Stimulated activated CD4-positive, alpha-beta T cell treated with anti-CD3 and anti-CD28 coated beads, Interleukin-1b, Interleukin-23, amount 100 ng/mL, for 48 hours (primary cell): ENCODE measurements around the gene DPH1.

Experiments used
- DNase-seq: peaks from one replicate; pipeline ENCODE4 v3.0.0-alpha.2; 2020

DPH1 gene

GRCh38 chr17:2063261-2064146 is 33.6 kb downstream of the DPH1 start:
- DNase-seq, result no peak

DNA sequence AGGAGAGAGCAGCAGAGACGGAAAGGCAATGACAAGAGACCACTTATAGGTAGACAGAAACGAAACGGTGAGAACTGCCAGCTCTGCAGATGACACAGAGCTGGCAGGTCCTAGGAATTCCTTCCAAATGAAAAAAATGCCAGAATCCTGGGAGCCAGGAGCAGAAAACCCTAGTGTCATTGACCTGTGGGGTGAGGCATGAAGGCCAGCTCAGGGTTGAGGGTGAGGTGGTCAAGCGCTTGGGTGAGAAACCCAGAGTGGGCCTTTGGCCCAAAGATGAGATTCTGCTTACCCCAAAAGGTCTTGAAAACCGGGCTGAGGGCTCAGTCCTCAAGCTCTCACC is 34.2 kb downstream of the DPH1 start:
- DNase-seq, result no peak

- DNase-seq, result no peak
Observed at GRCh38 chr17:2064520-2064971, 34.6 kb downstream of the DPH1 start.

DNA sequence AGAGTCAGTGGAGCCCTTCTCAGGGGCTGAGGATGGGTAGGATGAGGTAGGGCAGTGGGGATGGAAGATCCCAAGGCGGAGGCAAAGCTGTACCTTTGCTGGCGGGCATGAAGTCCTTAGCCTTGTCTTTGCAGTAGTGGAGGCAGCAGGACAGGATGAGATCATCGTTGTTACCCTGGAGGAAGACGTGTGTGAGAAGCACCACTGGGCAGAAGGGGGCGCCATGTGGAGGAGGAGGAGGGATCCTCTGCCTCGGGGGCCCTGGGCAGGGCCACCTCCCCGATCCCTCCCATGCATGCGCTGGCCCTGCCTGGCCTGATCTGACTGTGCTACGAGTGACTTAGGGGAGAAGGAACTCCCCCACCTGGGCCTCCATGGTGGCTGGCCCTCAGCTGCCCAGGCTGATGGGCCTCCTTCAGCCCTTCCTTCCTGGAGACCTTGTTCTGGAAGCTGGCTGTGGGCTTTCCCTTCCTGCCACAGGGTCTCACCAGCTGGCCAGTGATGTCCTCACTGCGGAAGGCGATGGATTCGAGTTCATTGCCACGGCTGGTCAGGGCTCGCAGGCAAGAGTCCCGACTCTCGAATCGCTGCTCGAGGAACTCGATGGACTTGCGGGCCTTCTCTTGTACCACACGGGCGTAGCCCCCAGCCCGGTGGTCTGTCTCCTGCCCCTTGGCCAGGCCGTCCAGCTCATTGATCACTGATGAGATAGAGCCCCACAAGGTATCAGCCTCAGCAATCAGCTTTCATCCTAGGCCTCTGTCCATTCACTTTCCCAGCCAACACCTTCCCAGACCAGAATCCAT is 35.2 kb downstream of the DPH1 start:
- DNase-seq, result peak; percentile 80

- DNase-seq, result no peak
Observed at GRCh38 chr17:2065949-2066400, 36.0 kb downstream of the DPH1 start.

GRCh38 chr17:2067048-2067561 is 37.2 kb downstream of the DPH1 start:
- DNase-seq, result no peak

DNA sequence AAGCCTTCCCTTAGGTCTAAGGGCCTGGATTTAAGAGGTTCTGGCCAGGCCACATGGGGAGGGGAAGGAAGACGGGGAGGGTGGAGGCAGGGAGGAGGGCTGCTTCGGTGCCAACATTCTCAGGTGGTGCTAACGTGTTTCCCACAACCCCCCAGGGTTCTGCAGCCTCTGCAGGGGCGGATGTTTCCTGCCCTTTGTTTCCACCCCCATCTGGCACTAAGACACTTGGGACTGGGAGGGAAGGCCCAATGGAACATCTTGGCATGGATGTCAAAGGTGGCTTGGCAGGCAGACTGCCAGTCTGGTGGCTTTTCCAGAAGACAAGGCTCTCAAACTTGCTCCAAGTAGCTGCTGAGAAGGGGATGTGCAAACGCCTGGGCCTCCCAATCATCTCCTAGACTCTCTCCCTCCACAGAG is 37.7 kb downstream of the DPH1 start:
- DNase-seq, result no peak

GRCh38 chr17:2068031-2068518 is 38.1 kb downstream of the DPH1 start:
- no peak for DNase-seq

- DNase-seq, result peak; percentile 66
Observed at GRCh38 chr17:2068519-2069051, 38.6 kb downstream of the DPH1 start.

- DNase-seq, result peak; percentile 88
Observed at GRCh38 chr17:2070241-2071023, 40.5 kb downstream of the DPH1 start.

DNA sequence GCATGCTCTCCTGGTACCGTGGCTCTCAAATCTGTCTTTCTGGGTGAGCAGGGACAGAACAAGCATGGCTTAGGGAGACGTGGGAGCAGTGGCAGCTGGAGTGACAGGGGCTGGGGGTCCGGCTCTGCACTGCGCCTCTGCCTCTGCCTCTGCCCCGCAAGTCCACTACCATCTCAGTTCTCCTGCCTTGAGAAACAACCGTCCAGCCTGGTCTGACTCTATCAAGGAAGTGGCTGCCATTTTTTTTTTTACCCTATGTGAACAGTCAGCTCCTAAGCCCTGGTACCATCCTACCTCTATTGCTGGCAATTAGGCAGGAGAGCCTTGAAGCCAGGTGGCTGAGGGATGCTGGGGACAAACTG is 41.1 kb downstream of the DPH1 start:
- no peak for DNase-seq

GRCh38 chr17:2071455-2072281 is 41.7 kb downstream of the DPH1 start:
- DNase-seq, result no peak

- no peak for DNase-seq
Observed at GRCh38 chr17:2074919-2075318, 45.0 kb downstream of the DPH1 start.

DNA sequence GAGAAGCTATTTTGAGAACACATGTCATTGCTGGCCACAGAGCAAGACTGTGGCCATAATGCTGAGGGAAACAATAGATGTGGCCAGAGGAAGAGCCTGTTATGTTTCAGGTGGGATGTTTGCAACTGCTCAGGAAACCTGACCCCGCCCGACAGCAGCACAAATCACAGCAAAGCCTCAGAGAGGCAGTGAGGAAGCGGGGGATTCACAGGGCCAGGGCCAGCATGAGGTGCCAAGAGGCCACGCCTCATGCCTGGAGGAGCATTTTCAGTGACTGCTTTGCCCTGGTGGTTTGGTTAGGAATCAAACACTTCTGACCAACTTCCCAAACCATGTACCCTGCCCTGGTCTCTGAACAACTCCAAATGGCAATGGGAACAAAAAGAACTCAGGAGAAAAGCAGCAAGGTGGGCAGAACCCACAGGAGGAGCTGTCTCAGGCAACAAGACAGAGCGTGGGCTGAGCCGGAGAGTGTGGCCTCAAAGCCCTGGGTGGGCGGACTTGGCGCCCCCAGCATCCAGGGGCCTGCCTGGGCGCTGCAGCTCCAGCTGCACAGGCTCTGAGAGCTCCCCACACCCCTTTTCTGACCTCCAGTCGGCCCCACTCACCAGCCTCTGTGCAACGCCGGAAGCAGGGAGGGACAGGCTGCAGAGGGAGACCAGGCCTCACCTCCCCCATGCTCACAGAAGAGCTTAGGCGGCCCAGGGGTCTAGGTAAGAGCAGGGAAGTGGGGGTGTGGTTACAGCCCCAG is 45.6 kb downstream of the DPH1 start:
- DNase-seq, result no peak

- DNase-seq, result no peak
Observed at GRCh38 chr17:2076087-2076984, 46.4 kb downstream of the DPH1 start.

DNA sequence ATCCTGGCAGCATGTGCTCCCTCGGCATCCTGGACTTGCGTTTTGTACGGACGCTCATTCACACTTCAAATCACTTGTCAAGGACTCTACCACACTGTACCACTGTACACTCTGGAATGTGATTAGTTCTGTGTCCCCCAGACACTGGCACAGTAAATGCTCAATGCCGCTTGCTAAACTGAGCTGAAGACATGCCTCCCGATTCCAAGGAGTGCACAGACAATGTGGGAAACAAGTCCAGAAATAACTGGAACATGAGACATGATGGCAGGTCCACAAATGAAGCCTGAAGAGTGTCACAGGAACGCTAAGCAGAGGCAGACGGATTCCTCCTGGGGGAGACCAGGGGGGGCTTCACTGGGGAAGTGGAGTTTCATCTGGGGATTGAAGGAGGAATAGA is 47.1 kb downstream of the DPH1 start:
- no peak for DNase-seq

GRCh38 chr17:2081564-2081963 is 51.6 kb downstream of the DPH1 start:
- DNase-seq, result no peak

DNA sequence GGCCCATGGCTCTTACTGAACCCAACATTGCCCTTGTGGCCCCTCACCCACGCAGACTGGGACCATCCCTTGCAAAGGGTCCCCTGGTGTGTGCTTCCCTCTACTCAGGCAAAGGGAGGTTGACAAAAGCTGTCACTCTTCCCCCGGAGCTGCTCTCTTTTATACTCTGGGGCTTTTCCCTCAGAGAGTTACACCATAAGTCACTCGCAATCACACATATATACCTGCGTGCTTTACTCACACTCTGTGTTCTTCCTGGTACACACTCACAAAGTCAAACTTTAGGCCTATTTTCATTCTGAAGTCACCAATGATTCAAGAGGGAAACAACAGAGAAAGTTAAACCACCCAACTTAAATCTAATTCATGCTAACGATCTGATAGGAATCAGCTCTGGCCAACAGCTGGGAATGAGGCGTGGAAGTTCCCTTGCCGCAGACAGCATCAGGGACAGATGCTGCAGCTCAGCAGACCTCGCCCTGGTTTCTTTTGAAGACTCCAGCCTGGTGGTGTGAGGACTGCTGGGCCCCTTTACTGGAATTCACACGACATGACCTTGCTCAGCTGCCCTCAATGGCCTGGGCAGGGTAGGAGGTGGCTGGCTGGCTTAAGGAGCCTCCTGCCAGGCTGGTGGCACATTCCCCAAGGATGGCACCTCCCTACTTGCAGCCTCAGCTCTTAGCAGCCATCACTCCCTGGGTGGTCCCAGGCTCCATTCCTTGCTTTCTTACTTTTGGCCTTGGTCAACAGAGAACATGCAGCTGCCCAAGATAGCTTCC is 52.2 kb downstream of the DPH1 start:
- no peak for DNase-seq

DNA sequence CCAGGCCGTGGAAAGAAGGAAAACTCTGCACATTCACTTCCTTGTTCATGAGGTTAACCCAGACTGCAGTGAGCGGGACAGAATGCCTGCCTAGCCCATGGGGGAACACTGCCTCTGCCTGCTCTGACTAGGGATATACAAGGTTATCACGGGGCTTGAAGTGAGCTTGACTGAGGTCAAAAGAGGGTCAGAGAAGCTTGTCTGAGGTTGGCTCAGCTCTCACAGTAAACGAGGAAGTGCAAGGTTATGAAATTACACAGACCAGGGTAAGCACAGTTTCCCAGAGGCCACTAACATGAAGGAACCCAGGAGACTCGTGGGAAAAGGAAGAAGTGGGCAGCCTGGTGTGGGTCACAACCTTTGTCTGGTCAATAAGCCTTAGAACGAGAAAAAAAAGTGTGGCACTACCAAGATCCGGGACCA is 53.7 kb downstream of the DPH1 start:
- no peak for DNase-seq
